PFSK-1 (cell line): ENCODE data around the gene ABCF2.

Experiments
- POLR2AphosphoS5 ChIP-seq: IDR thresholded peaks from 2 replicates; pipeline ENCODE4 v1.6.1; 2012; ENCODE audit warnings: low read depth, mild to moderate bottlenecking, control low read depth, low read length, moderate library complexity
- SIN3A ChIP-seq: IDR thresholded peaks from 2 replicates; pipeline ENCODE4 v1.6.1; 2012; ENCODE audit warnings: mild to moderate bottlenecking, low read length, moderate library complexity, borderline replicate concordance; ENCODE audit not compliant: insufficient read depth

DNA sequence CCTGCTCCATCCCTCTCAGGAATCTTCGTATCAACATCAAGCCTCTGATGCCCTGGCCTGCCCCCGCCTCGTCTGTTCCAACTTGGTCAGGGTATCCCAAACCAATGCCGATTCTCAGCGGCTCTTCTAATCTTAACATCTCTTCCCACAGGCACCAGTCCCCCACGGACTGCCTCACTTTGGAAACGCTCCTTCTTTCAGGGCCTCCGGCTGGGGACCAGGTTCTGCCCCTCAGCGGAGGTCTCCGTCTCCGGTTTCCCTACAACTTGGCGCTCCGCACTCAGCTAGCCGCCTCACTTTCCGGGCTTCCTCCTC, 488 bp downstream of the ABCF2 start:
- TF ChIP-seq POLR2AphosphoS5 (no peak), SIN3A (no peak)
